ENCODE measurements around the gene NME7.
A peak's percentile ranks its signal among the peaks of the same experiment; 100 is the strongest.

NME7 gene

DNA sequence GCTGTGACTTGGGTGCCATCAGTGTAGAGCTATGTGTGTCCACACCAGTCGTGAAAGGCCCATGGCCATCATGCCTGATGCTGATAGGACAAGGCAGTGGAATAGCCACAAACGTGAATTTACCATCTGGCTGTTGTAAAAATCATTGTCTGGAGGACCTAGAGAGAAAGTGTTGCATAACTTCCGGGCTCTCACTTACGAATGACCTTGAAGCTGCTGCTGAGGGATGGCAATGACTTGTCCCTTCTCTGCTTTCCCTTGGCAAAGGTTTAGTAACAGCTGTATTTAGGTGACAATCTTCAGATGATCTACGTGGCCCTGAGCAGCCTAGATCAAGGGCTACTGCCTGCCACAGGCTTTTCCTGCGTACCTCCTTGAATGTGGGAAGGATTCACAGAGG, 255.4 kb downstream of the NME7 start:
- H3K27me3 ChIP-seq (ENCODE audit: low read depth, low read length): no peaks in the 10 kb centered on the region
- H3K36me3 ChIP-seq (replicated peaks; ENCODE audit: low read depth, low read length): peaks cover 62% of the 10 kb centered on the region
- H3K79me2 ChIP-seq (ENCODE audit: low read length): peaks cover 96% of the 10 kb centered on the region
- no peak overlapping the region for H2AFZ ChIP-seq (ENCODE audit: low read depth, low read length)
- 0 out of 2 replicates have a peak overlapping the region, but pooled peaks have one; percentile 94 for H3K4me3 ChIP-seq (ENCODE audit: low read length)
- H3K27ac ChIP-seq (ENCODE audit: low read length): peak overlapping the region; percentile 91
- H3K4me2 ChIP-seq (ENCODE audit: low read length): peak overlapping the region; percentile 92
- H3K9me3 ChIP-seq (ENCODE audit: insufficient read depth, low read length): no peaks in the 10 kb centered on the region
- H4K20me1 ChIP-seq (ENCODE audit: insufficient read depth, low read length): peaks cover 22% of the 10 kb centered on the region
- H3K4me1 ChIP-seq (ENCODE audit: low read length): peaks cover 85% of the 10 kb centered on the region
- TF ChIP-seq EZH2phosphoT487 (IDR thresholded peaks at IDR 0.05; ENCODE audit: low read depth): no peak
- no peak for TF ChIP-seq CTCF (IDR thresholded peaks at IDR 0.05; ENCODE audit: low read depth, low read length)
- H3K9ac ChIP-seq (ENCODE audit: low read length): peak overlapping the region; percentile 30

GRCh38 chr1:169111472-169111871, 256.1 kb downstream of the NME7 start:
- Histone ChIP-seq H3K4me3 (ENCODE audit: low read length) (peak overlapping the region; percentile 94), H3K4me1 (ENCODE audit: low read length) (peaks cover 77% of the 10 kb centered on the region), H3K9ac (ENCODE audit: low read length) (peak overlapping the region; percentile 30; the same call in 1 of the 2 replicates), H4K20me1 (ENCODE audit: insufficient read depth, low read length) (peaks cover 15% of the 10 kb centered on the region), H2AFZ (ENCODE audit: low read depth, low read length) (no peak overlapping the region), H3K27ac (ENCODE audit: low read length) (peak overlapping the region; percentile 91), H3K4me2 (ENCODE audit: low read length) (peak overlapping the region; percentile 92), H3K36me3 (replicated peaks; ENCODE audit: low read depth, low read length) (peaks cover 57% of the 10 kb centered on the region), H3K9me3 (ENCODE audit: insufficient read depth, low read length) (no peaks in the 10 kb centered on the region), H3K27me3 (ENCODE audit: low read depth, low read length) (no peaks in the 10 kb centered on the region), H3K79me2 (ENCODE audit: low read length) (peaks cover 96% of the 10 kb centered on the region)
- TF ChIP-seq CTCF (IDR thresholded peaks at IDR 0.05; ENCODE audit: low read depth, low read length) (no peak), EZH2phosphoT487 (IDR thresholded peaks at IDR 0.05; ENCODE audit: low read depth) (no peak)

GRCh38 chr1:169110689-169111447, 256.7 kb downstream of the NME7 start:
- H3K79me2 ChIP-seq (ENCODE audit: low read length): peaks cover 91% of the 10 kb centered on the region
- peak overlapping the region; percentile 94 for H3K4me3 ChIP-seq (ENCODE audit: low read length)
- peaks cover 57% of the 10 kb centered on the region for H3K36me3 ChIP-seq (replicated peaks; ENCODE audit: low read depth, low read length)
- no peaks in the 10 kb centered on the region for H3K9me3 ChIP-seq (ENCODE audit: insufficient read depth, low read length)
- H4K20me1 ChIP-seq (ENCODE audit: insufficient read depth, low read length): peaks cover 15% of the 10 kb centered on the region
- no peak overlapping the region for H2AFZ ChIP-seq (ENCODE audit: low read depth, low read length)
- peak overlapping the region; percentile 91 for H3K27ac ChIP-seq (ENCODE audit: low read length)
- no peaks in the 10 kb centered on the region for H3K27me3 ChIP-seq (ENCODE audit: low read depth, low read length)
- peaks cover 71% of the 10 kb centered on the region for H3K4me1 ChIP-seq (ENCODE audit: low read length)
- peak overlapping the region; percentile 98 for H3K9ac ChIP-seq (ENCODE audit: low read length)
- TF ChIP-seq CTCF (IDR thresholded peaks at IDR 0.05; ENCODE audit: low read depth, low read length) (no peak), EZH2phosphoT487 (IDR thresholded peaks at IDR 0.05; ENCODE audit: low read depth) (no peak)
- H3K4me2 ChIP-seq (ENCODE audit: low read length): peak overlapping the region; percentile 92

DNA sequence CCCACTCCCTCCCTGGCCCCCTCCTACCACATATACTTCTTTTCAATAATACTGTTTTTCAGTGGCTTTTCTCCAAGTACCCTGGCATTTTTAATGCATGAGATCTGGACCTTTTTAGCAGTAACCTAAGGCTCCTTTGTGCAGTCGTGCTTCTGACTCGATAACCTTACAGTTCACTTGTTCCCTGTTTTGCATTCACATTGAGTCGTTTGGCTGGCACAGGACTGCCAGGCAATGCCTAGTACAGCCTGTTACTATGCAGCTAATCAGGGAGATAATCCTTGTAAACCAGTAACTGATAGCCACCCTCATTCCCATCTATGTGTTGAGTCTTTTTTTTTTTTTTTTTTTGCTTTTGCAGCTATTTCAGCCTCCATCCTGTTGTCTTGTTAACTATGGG, 257.4 kb downstream of the NME7 start:
- Histone ChIP-seq H3K4me1 (ENCODE audit: low read length) (peaks cover 67% of the 10 kb centered on the region), H3K4me3 (ENCODE audit: low read length) (peak overlapping the region; percentile 94), H3K9ac (ENCODE audit: low read length) (peak overlapping the region; percentile 98), H3K9me3 (ENCODE audit: insufficient read depth, low read length) (no peaks in the 10 kb centered on the region), H3K27ac (ENCODE audit: low read length) (peak overlapping the region; percentile 91), H2AFZ (ENCODE audit: low read depth, low read length) (no peak overlapping the region), H3K4me2 (ENCODE audit: low read length) (peak overlapping the region; percentile 92), H3K36me3 (replicated peaks; ENCODE audit: low read depth, low read length) (peaks cover 52% of the 10 kb centered on the region), H4K20me1 (ENCODE audit: insufficient read depth, low read length) (peaks cover 11% of the 10 kb centered on the region), H3K27me3 (ENCODE audit: low read depth, low read length) (peaks cover 3% of the 10 kb centered on the region), H3K79me2 (ENCODE audit: low read length) (peaks cover 86% of the 10 kb centered on the region)
- TF ChIP-seq EZH2phosphoT487 (IDR thresholded peaks at IDR 0.05; ENCODE audit: low read depth) (no peak), CTCF (IDR thresholded peaks at IDR 0.05; ENCODE audit: low read depth, low read length) (no peak)

Data from OCI-LY3 (cell line).